ENCODE measurements around the gene STXBP2.

Gene STXBP2

GRCh38 chr19:7650148-7650547 is 13.2 kb downstream of the STXBP2 start:
- DNase-seq (ENCODE audit: low read depth in 2 of 2): no peak

GRCh38 chr19:7652061-7652641 is 15.2 kb downstream of the STXBP2 start:
- peak; percentile 67 to 80 for DNase-seq (ENCODE audit: low read depth in 2 of 2)

- no peak for DNase-seq (ENCODE audit: low read depth in 2 of 2)
Observed at GRCh38 chr19:7654401-7654800, 17.5 kb downstream of the STXBP2 start.

- no peak for DNase-seq (ENCODE audit: low read depth in 2 of 2)
Observed at GRCh38 chr19:7655581-7655980, 18.7 kb downstream of the STXBP2 start.

- no peak for DNase-seq (ENCODE audit: low read depth in 2 of 2)
Observed at GRCh38 chr19:7657131-7657751, 20.3 kb downstream of the STXBP2 start.

GRCh38 chr19:7658219-7658686 is 21.3 kb downstream of the STXBP2 start:
- no peak for DNase-seq (ENCODE audit: low read depth in 2 of 2)

GRCh38 chr19:7661744-7662538 is 25.0 kb downstream of the STXBP2 start:
- DNase-seq (ENCODE audit: low read depth in 2 of 2): no peak

GRCh38 chr19:7662657-7663056 is 25.7 kb downstream of the STXBP2 start:
- DNase-seq (ENCODE audit: low read depth in 2 of 2): no peak

GRCh38 chr19:7663706-7664105 is 26.8 kb downstream of the STXBP2 start:
- DNase-seq (ENCODE audit: low read depth in 2 of 2): no peak

GRCh38 chr19:7665076-7665475 is 28.2 kb downstream of the STXBP2 start:
- no peak for DNase-seq (ENCODE audit: low read depth in 2 of 2)

GRCh38 chr19:7668842-7669241 is 31.9 kb downstream of the STXBP2 start, which contains the start of gene RETN:
TSS of gene RETN (plus strand) at chr19:7669049. CDS start at chr19:7669327, 278 bp downstream.
- no peak for DNase-seq (ENCODE audit: low read depth in 2 of 2)

GRCh38 chr19:7669641-7670040 is 32.7 kb downstream of the STXBP2 start:
- DNase-seq (ENCODE audit: low read depth in 2 of 2): no peak

- DNase-seq (ENCODE audit: low read depth in 2 of 2): no peak
Observed at GRCh38 chr19:7670150-7670783, 33.4 kb downstream of the STXBP2 start.

- no peak for DNase-seq (ENCODE audit: low read depth in 2 of 2)
Observed at GRCh38 chr19:7670790-7671189, 33.9 kb downstream of the STXBP2 start.

- no peak for DNase-seq (ENCODE audit: low read depth in 2 of 2)
Observed at GRCh38 chr19:7672522-7672921, 35.6 kb downstream of the STXBP2 start.

- DNase-seq (ENCODE audit: low read depth in 2 of 2): no peak
Observed at GRCh38 chr19:7674010-7675005, 37.4 kb downstream of the STXBP2 start.

GRCh38 chr19:7676376-7676775 is 39.5 kb downstream of the STXBP2 start:
- no peak for DNase-seq (ENCODE audit: low read depth in 2 of 2)

GRCh38 chr19:7676854-7677253 is 39.9 kb downstream of the STXBP2 start, which contains the start of gene MCEMP1:
TSS of gene MCEMP1 (plus strand) at chr19:7677090. CDS start at chr19:7677121, 31 bp downstream.
- no peak for DNase-seq (ENCODE audit: low read depth in 2 of 2)

GRCh38 chr19:7677669-7678311 is 40.9 kb downstream of the STXBP2 start:
- DNase-seq (ENCODE audit: low read depth in 2 of 2): no peak

- peak; percentile 26 to 62 for DNase-seq (ENCODE audit: low read depth in 2 of 2)
Observed at GRCh38 chr19:7678971-7679751, 42.3 kb downstream of the STXBP2 start.

Measured in activated CD8-positive, alpha-beta memory T cell treated with anti-CD3 and anti-CD28 coated beads for 4 hours (primary cell).